ENCODE data around the gene NEMP2.
"Not testable (repeated sequence)": the region's sequence is repeated elsewhere in the genome, so short reads cannot be mapped to it uniquely, and the experiment has no call there.

Gene NEMP2

GRCh38 chr2:190524928-190525327, 9.6 kb downstream of the NEMP2 start:
- DNase-seq: no peak

GRCh38 chr2:190519975-190520767, 14.4 kb downstream of the NEMP2 start:
- DNase-seq: no peak

- DNase-seq: no peak
Measured at GRCh38 chr2:190517468-190517867, 17.1 kb downstream of the NEMP2 start.

GRCh38 chr2:190515687-190516086, 18.8 kb downstream of the NEMP2 start:
- peak; percentile 56 for DNase-seq

- no peak for DNase-seq
Measured at GRCh38 chr2:190514676-190515075, 19.8 kb downstream of the NEMP2 start.

- DNase-seq: no peak
Measured at GRCh38 chr2:190513877-190514276, 20.6 kb downstream of the NEMP2 start.

GRCh38 chr2:190512539-190513095, 21.9 kb downstream of the NEMP2 start:
- no peak for DNase-seq

GRCh38 chr2:190511104-190511503, 23.4 kb downstream of the NEMP2 start:
- peak; percentile 53 for DNase-seq

- not testable (repeated sequence) for DNase-seq
Measured at GRCh38 chr2:190509895-190510294, 24.6 kb downstream of the NEMP2 start.

- no peak for DNase-seq
Measured at GRCh38 chr2:190507135-190507534, 27.4 kb downstream of the NEMP2 start.

GRCh38 chr2:190506666-190507065, 27.9 kb downstream of the NEMP2 start:
- DNase-seq: no peak

- DNase-seq: no peak
Measured at GRCh38 chr2:190505696-190506095, 28.8 kb downstream of the NEMP2 start.

GRCh38 chr2:190504912-190505311, 29.6 kb downstream of the NEMP2 start:
- no peak for DNase-seq

- no peak for DNase-seq
Measured at GRCh38 chr2:190503088-190503487, 31.4 kb downstream of the NEMP2 start.

GRCh38 chr2:190501702-190502407, 32.7 kb downstream of the NEMP2 start:
- DNase-seq: no peak

- DNase-seq: no peak
Measured at GRCh38 chr2:190501231-190501630, 33.3 kb downstream of the NEMP2 start.

- DNase-seq: no peak
Measured at GRCh38 chr2:190500054-190500502, 34.4 kb downstream of the NEMP2 start.

- no peak for DNase-seq
Measured at GRCh38 chr2:190499273-190499672, 35.2 kb downstream of the NEMP2 start.

GRCh38 chr2:190497428-190497827, 37.1 kb downstream of the NEMP2 start:
- no peak for DNase-seq

- DNase-seq: not testable (repeated sequence)
Measured at GRCh38 chr2:190494600-190495227, 39.8 kb downstream of the NEMP2 start.

- DNase-seq: no peak
Measured at GRCh38 chr2:190493095-190493494, 41.4 kb downstream of the NEMP2 start.

GRCh38 chr2:190490502-190490901, 44.0 kb downstream of the NEMP2 start:
- no peak for DNase-seq

GRCh38 chr2:190489475-190489874, 45.0 kb downstream of the NEMP2 start:
- DNase-seq: no peak
